Effector memory CD8-positive, alpha-beta T cell (primary cell): ENCODE data around the gene AP1M2.
"Not testable (repeated sequence)": the region's sequence is repeated elsewhere in the genome, so short reads cannot be mapped to it uniquely, and the experiment has no call there.

Experiments
- ATAC-seq: fragments of 150-1000 bp; cut with Tn5 transposase; replicated peaks from 2 replicates; pipeline ENCODE4 v1.10.0; 2021; ENCODE audit warnings: mild to moderate bottlenecking, moderate library complexity
- DNase-seq, 3 experiments: peaks; one replicate each; pipeline ENCODE4 v3.0.0; 2021
- H3K27ac Mint-ChIP-seq, 2 donors: one replicate each; pipeline ENCODE4 v1.8.0; 2022; ENCODE audit warnings: mild to moderate bottlenecking in 2 of 2, mixed read lengths in 2 of 2, moderate library complexity in 2 of 2
- H3K27me3 Mint-ChIP-seq, 2 donors: one replicate each; pipeline ENCODE4 v1.8.0; 2022; ENCODE audit warnings: mixed read lengths in 2 of 2
- H3K36me3 Mint-ChIP-seq: one replicate; pipeline ENCODE4 v1.8.0; 2022; ENCODE audit warnings: mild to moderate bottlenecking, moderate library complexity, mixed read lengths; ENCODE audit not compliant: insufficient read depth
- H3K4me1 Mint-ChIP-seq, 2 donors: one replicate each; pipeline ENCODE4 v1.8.0; 2022; ENCODE audit warnings: low read depth in 2 of 2, mixed read lengths in 2 of 2
- H3K4me3 Mint-ChIP-seq, 2 donors: one replicate each; pipeline ENCODE4 v1.8.0; 2022; ENCODE audit warnings: mild to moderate bottlenecking in 2 of 2, mixed read lengths in 2 of 2, moderate library complexity in 2 of 2
- H3K9me3 Mint-ChIP-seq, 2 donors: one replicate each; pipeline ENCODE4 v1.8.0; 2022; ENCODE audit warnings: mixed read lengths in 2 of 2

AP1M2 gene

DNA sequence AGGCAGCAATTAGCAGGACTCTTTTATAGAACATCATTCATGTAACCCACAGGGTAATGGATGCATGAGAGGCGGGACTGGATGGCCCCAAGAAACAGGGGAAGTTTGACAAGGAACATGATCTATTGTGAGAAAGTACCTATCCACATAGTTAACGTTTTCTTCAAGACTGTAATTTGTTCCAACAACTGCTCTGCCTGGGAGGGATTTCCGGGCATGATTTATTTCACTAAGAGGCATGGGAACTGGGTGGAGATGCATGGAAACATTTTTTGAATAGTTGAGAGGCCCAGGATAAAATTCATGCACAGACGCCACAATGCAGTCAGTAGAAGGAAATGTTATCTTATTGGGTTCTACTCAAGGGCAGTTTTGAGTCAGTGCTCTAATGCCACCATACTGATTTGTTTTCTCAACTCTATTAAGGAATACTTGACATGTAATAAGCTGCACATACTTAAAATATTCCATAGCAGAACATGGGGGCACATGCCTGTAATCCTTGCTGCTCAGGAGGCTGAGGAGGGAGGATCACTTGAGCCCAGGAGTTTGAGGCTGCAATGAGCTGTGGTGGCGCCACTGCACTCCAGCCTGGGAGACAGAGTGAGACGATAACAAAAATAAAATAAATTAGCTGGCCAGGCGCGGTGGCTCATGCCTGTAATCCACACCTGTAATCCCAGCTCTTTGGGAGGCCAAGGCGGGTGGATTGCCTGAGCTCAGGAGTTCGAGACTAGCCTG, 53.3 kb downstream of the AP1M2 start:
- no peak overlapping the region for H3K4me3 Mint-ChIP-seq
- peaks cover 0 to 18% of the 10 kb centered on the region in 2 donors for H3K27me3 Mint-ChIP-seq
- H3K4me1 Mint-ChIP-seq: no peaks in the 10 kb centered on the region

DNA sequence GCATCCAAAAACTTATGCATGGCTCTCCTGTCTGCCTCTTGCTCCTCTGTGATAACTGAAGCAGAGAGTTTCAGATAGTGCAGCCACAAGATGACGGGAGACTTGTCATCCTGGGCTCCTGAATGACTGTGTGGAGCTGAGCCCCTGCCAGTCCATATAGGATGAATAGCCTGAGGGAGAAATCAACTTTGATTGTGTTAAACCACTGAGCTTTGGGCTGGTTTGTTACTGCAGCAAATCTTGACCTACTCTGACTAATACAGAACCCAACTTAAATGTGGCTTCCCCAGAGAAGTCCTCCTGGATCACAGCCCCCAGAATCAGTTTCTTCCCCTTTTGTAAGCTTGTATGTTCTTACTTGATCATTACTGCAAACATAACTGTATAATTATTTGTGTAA, 54.7 kb downstream of the AP1M2 start:
- H3K36me3 Mint-ChIP-seq: peaks cover 4% of the 10 kb centered on the region

More for the DNA sequence above, 53.3 kb downstream of the AP1M2 start:
- Mint-ChIP-seq H3K27ac (peak overlapping the region in 1 of 2 donors; percentile 55), H3K9me3 (no peaks in the 10 kb centered on the region), H3K36me3 (peaks cover 4% of the 10 kb centered on the region)
- ATAC-seq (no peak), DNase-seq (no peak)

DNA sequence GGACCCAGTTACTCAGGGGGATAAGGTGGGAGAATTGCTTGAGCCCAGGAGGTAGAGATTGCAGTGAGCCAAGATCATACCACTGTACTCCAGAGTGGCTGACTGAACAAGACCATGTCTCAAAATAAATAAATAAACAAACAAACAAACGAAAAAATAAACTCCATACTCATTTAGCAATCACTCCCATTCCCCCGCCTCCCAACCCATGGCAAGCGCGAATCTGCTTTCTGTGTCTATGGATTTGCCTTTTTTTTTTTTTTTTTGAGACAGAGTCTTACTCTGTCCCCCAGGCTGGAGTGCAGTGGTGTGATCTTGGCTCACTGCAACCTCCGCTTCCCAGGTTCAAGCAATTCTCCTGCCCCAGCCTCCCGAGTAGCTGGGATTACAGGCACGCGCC, 60.2 kb downstream of the AP1M2 start:
- H3K36me3 Mint-ChIP-seq: peaks cover 21% of the 10 kb centered on the region

More for the DNA sequence above, 54.7 kb downstream of the AP1M2 start:
- no peak for DNase-seq
- Mint-ChIP-seq H3K9me3 (no peaks in the 10 kb centered on the region), H3K4me1 (no peaks in the 10 kb centered on the region), H3K27ac (peak overlapping the region in 1 of 2 donors; percentile 26), H3K27me3 (peaks cover 0 to 9% of the 10 kb centered on the region in 2 donors), H3K4me3 (no peak overlapping the region)
- ATAC-seq: no peak

DNA sequence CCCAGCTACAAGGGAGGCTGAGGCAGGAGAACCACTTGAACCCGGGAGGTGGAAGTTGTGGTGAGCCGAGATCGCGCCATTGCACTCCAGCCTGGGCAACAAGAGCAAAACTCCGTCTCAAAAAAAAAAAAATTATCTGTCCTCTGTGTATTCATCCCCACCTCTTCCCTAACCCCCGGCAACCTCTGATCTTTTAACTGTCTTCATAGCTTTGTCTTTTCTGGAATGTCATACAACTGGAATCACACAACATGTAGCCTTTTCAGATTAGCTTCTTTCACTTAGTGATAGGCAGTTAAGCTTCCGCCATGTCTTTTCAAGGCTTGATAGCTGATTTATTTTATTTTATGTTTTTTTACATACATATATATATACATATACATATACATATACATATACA, 61.5 kb downstream of the AP1M2 start:
- no peaks in the 10 kb centered on the region for H3K9me3 Mint-ChIP-seq
- no peaks in the 10 kb centered on the region for H3K27me3 Mint-ChIP-seq
- peaks cover 23 to 25% of the 10 kb centered on the region in 2 donors for H3K4me1 Mint-ChIP-seq
- ATAC-seq: no peak
- DNase-seq: no peak
- peak overlapping the region in 1 of 2 donors; percentile 37 for H3K4me3 Mint-ChIP-seq
- H3K36me3 Mint-ChIP-seq: peaks cover 25% of the 10 kb centered on the region
- H3K27ac Mint-ChIP-seq: no peak overlapping the region

More for the DNA sequence above, 60.2 kb downstream of the AP1M2 start:
- not testable (repeated sequence) for ATAC-seq, H3K4me3 Mint-ChIP-seq, H3K27me3 Mint-ChIP-seq, H3K9me3 Mint-ChIP-seq, DNase-seq
- H3K27ac Mint-ChIP-seq: peak overlapping the region in 1 of 2 donors; percentile 41
- H3K4me1 Mint-ChIP-seq: peaks cover 19 to 20% of the 10 kb centered on the region in 2 donors

DNA sequence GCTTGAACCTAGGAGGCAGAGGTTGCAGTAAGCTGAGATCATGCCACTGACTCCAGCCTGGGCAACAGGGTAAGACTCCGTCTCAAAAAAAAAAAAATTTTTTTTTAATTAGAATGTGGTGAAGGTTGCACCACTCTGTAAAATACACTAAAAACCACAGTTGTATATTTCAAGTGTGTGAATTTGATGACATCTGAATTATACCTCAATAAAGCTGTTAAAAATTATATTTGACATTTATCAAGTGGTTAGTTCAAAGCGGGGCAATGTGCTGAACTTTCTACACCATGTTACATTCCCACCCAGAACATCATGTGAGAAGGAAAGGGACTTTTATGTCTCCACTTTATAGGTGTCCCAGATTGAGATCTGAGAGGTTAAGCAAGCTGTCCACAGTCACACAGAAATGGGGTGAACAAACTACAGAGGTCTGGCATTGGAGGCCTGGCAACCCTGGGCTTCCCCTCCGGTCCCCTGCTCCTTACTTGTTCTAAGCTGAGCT, 63.9 kb downstream of the AP1M2 start:
- peaks cover 35% of the 10 kb centered on the region for H3K36me3 Mint-ChIP-seq
- H3K4me1 Mint-ChIP-seq: peaks cover 42 to 44% of the 10 kb centered on the region in 2 donors
- peak overlapping the region; percentile 85 to 94 for H3K27ac Mint-ChIP-seq
- no peaks in the 10 kb centered on the region for H3K9me3 Mint-ChIP-seq
- peak overlapping the region; percentile 41 to 63 for H3K4me3 Mint-ChIP-seq
- ATAC-seq (peak; percentile 82), DNase-seq (peak; percentile 40 to 56 (median 44))
- H3K27me3 Mint-ChIP-seq: no peaks in the 10 kb centered on the region
